Transverse colon (tissue), 4 donors: ENCODE measurements around the gene SDR42E1. TPM values are rescaled to one million over a fixed set of nuclear protein-coding genes. Genes with fewer than 3 reads are reported as not detected.

ENCODE experiments used
- DNase-seq: peaks from one replicate; pipeline ENCODE4 v3.0.0-alpha.2; 2019
- H3K27ac ChIP-seq, 4 donors: fragments of 200-600 bp; sonication (generic); 2 replicates each; pipeline ENCODE4 v1.5.1; 2016 to 2018; ENCODE audit warnings: inconsistent platforms in 4 of 4
- H3K27me3 ChIP-seq: fragments of 200-600 bp; sonication (generic); 2 replicates; pipeline ENCODE4 v1.5.1; 2017; ENCODE audit warnings: inconsistent platforms
- H3K36me3 ChIP-seq, 4 donors: fragments of 200-600 bp; sonication (generic); 2 replicates each; pipeline ENCODE4 v1.5.1; 2017 to 2019; ENCODE audit warnings: inconsistent platforms in 4 of 4
- H3K4me1 ChIP-seq, 4 donors: fragments of 200-600 bp; sonication (generic); 2 replicates each; pipeline ENCODE4 v1.5.1; 2017 to 2020; ENCODE audit warnings: inconsistent platforms in 4 of 4
- H3K4me3 ChIP-seq, 4 donors: fragments of 200-600 bp; sonication (generic); 1 replicate in 1 of 4; 2 replicates in 3 of 4; pipeline versions ENCODE4 v1.5.1 to v1.6.1; 2017 to 2019; ENCODE audit warnings: inconsistent platforms in 4 of 4
- H3K9me3 ChIP-seq, 2 donors: fragments of 200-600 bp; sonication (generic); 2 replicates each; pipeline ENCODE4 v1.5.1; 2017 to 2019; ENCODE audit warnings: inconsistent platforms in 2 of 2
- CTCF ChIP-seq, 5 experiments: fragments of 200-600 bp in 3 of 5; fragments of 450-650 bp in 2 of 5; sonication (generic) in 3 of 5; IDR thresholded peaks; 1 replicate in 2 of 5; 2 replicates in 3 of 5; pipeline ENCODE4 v1.5.1; 2016 to 2017; ENCODE audit warnings: antibody characterized with exemption in 5 of 5, inconsistent platforms in 3 of 5, mild to moderate bottlenecking in 2 of 5, moderate library complexity in 1 of 5
- EP300 ChIP-seq: sonication (generic); formaldehyde crosslinking; IDR thresholded peaks from one replicate; pipeline ENCODE4 v1.6.1; 2017; ENCODE audit warnings: antibody characterized with exemption, low read depth
- POLR2A ChIP-seq: fragments of 450-650 bp; IDR thresholded peaks from one replicate; pipeline ENCODE4 v1.6.1; 2016; ENCODE audit warnings: antibody characterized with exemption, mild to moderate bottlenecking, moderate library complexity
- POLR2AphosphoS5 ChIP-seq, 3 donors: sonication (generic); formaldehyde crosslinking; IDR thresholded peaks; one replicate each; pipeline ENCODE4 v1.6.1; 2016; ENCODE audit warnings: antibody characterized with exemption in 3 of 3
- WGBS, 2 donors: methylation state at CpG; one replicate each; pipeline ENCODE4 v1.1.5; 2018; ENCODE audit warnings: low coverage in 1 of 2; 5-methylcytosine and 5-hydroxymethylcytosine counted together
- in situ Hi-C, 4 donors: fragments of 200-750 bp; cut with MboI; loops; one replicate each; pipeline versions ENCODE4 v1.15.0 to v1.15.1; 2017; ENCODE audit warnings: low sequenced_read_pairs in 3 of 4, low pct_ligation_motif_present in 1 of 4, low pct_unique_long_range_greater_than_20kb in 1 of 4
- intact Hi-C: fragments of 100-400 bp; cut with DNase I; formaldehyde crosslinking; loops from one replicate; pipeline ENCODE4 v1.15.1; 2023; ENCODE audit warnings: low total_unique reads
- total RNA-seq, 4 donors: library from RNA; depleted of rRNA; stranded (reverse); fragments of >200 nt; gene quantifications; one replicate each; pipeline ENCODE4 v1.1.0, GENCODE V29; 2016

SDR42E1 gene
- total RNA-seq, 4 donors from 2014 or later: 3.4 to 12.2 (median 7.7) TPM

DNA sequence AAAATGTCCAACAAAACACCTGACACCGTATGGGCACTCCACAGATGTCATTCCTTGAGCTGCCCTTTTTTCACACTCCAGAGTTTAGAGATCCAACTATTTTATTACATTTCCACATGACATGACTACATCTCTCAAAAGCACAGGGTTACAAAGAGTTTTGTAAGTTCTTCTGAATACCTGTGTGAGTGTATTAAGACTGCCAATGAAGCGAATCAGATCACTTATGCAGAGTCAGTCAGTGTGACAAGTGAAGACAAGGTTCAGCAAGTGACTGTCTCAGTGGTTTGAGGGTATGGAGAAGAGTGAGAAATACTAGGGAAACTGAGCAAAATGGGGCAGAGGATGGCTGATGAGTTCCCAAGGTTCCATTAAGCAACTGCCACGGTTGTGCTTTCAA, 8.4 kb downstream of the SDR42E1 start:
- no peaks in the 10 kb centered on the region for H3K9me3 ChIP-seq
- WGBS, 2 donors: 71 to 84% methylated on average over 2 to 3 of the region's 3 CpGs
- H3K36me3 ChIP-seq: no peaks in the 10 kb centered on the region
- no peaks in the 10 kb centered on the region for H3K27me3 ChIP-seq
- no peak overlapping the region for H3K4me3 ChIP-seq
- in situ Hi-C loops (no loop called here), intact Hi-C loops (no loop called here)
- H3K4me1 ChIP-seq: peaks cover 0 to 2% (median under 1%) of the 10 kb centered on the region in 4 donors
- no peak for DNase-seq
- TF ChIP-seq POLR2AphosphoS5 (IDR thresholded peaks at IDR 0.05) (no peak), EP300 (no peak), POLR2A (no peak), CTCF (IDR thresholded peaks at IDR 0.05) (no peak)
- no peak overlapping the region for H3K27ac ChIP-seq

- in situ Hi-C loops (no loop called here), intact Hi-C loops (no loop called here)
- Histone ChIP-seq H3K4me1 (peaks cover 5 to 20% (median 15%) of the 10 kb centered on the region in 4 donors), H3K27ac (peak overlapping the region; percentile 55 to 76 (median 71)), H3K4me3 (no peak overlapping the region), H3K27me3 (no peaks in the 10 kb centered on the region), H3K36me3 (no peaks in the 10 kb centered on the region), H3K9me3 (no peaks in the 10 kb centered on the region)
- 73 to 80% methylated on average over 2 of the region's 2 CpGs for WGBS, 2 donors
- DNase-seq: no peak
- TF ChIP-seq POLR2AphosphoS5 (IDR thresholded peaks at IDR 0.05): peak; percentile 48 to 56 (median 55)
- TF ChIP-seq POLR2A: no peak
Observed at GRCh38 chr16:81997738-81998137, 13.5 kb downstream of the SDR42E1 start.

GRCh38 chr16:81996664-81997509, 14.4 kb downstream of the SDR42E1 start:
- TF ChIP-seq CTCF (IDR thresholded peaks at IDR 0.05) (peak in 4 of 5 experiments; percentile 10 to 36 (median 23)), POLR2AphosphoS5 (IDR thresholded peaks at IDR 0.05) (no peak), EP300 (no peak), POLR2A (no peak)
- Histone ChIP-seq H3K27ac (peak overlapping the region; percentile 55 to 76 (median 71)), H3K9me3 (no peaks in the 10 kb centered on the region), H3K36me3 (no peaks in the 10 kb centered on the region), H3K4me1 (peaks cover 5 to 20% (median 15%) of the 10 kb centered on the region in 4 donors), H3K4me3 (no peak overlapping the region), H3K27me3 (no peaks in the 10 kb centered on the region)
- intact Hi-C loops (no loop called here), in situ Hi-C loops (no loop called here)
- no peak for DNase-seq
- WGBS, 2 donors: 64 to 76% methylated on average over 4 to 11 of the region's 11 CpGs

- intact Hi-C loops: no loop called here
- no peaks in the 10 kb centered on the region for H3K27me3 ChIP-seq
- 35 to 52% methylated on average over 3 of the region's 3 CpGs for WGBS, 2 donors
- no peaks in the 10 kb centered on the region for H3K9me3 ChIP-seq
- H3K4me3 ChIP-seq: no peak overlapping the region
- H3K4me1 ChIP-seq: peaks cover 5 to 20% (median 15%) of the 10 kb centered on the region in 4 donors
- no peaks in the 10 kb centered on the region for H3K36me3 ChIP-seq
- peak overlapping the region in 3 of 4 donors; percentile 9 to 55 (median 16) for H3K27ac ChIP-seq
- no peak for TF ChIP-seq EP300
- no peak for TF ChIP-seq POLR2AphosphoS5 (IDR thresholded peaks at IDR 0.05)
- no peak for TF ChIP-seq POLR2A
- no peak for TF ChIP-seq CTCF (IDR thresholded peaks at IDR 0.05)
- no peak for DNase-seq
- in situ Hi-C loops: no loop called here
Observed at GRCh38 chr16:81995651-81996050, 15.6 kb downstream of the SDR42E1 start.
